NCI-H82 treated with DMSO at 0.1 percent for 48 hours (cell line): ENCODE measurements around the gene SCFD1.

ENCODE experiments used
- DNase-seq: peaks from one replicate; lab custom pipeline; 2025; ENCODE audit not compliant: unreplicated experiment; lab: John Stamatoyannopoulos, UW

The SCFD1 gene

DNA sequence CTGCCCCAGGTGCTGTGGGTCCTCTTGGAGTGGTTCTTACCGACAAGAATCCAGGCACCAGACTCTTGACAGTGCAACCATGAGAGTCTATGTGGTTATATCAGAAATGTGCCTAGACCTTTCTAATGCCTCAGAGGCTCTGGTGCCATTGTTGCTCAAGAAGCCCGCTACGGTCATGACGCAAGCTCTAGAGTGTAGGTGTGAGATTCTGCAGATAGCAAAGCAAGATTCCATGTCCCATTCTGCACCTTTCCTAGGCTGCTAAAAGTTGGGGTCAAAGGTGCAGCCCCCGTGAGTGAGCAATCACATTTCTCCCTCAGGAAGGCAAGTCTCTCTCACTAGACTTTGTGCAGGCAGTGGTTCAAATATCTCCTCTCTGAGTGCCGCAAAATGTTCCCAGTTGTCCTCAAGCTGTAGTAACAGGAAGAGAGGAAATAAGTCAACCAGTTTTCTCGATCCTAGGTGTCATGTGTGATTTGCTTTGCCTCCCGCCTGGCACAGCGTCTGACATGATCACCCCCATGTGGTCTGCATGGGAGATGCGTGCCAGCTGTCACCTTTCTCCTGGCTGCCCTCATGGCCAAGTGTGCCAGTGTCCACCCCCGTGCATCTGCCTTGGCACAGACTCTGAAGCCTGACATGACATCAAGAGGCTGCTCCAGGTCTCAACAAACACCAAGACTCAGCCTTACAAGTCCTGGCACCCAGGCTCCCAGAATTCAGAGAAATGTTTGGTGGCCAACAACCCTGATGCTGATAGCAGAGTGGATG is 129.7 kb downstream of the SCFD1 start:
- no peak for DNase-seq

DNA sequence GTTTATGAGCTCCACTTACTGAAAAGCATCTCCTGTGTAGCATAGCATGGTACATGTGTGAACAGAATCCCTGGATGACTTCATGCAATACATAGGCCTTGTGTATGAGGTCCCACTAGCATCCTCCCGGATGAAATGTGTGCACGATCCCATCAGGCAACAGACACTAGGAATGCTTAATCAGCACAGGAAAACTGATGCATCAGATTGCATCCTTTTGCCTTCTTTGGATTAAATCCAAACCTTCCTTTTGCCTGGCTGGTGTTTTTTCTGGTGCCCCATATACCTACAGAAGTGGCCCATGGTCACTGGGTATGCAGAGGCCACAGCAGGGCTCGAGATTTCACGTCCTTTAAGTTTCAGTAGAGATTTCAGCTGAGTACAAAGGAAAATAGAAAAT is 131.3 kb downstream of the SCFD1 start:
- no peak for DNase-seq

DNA sequence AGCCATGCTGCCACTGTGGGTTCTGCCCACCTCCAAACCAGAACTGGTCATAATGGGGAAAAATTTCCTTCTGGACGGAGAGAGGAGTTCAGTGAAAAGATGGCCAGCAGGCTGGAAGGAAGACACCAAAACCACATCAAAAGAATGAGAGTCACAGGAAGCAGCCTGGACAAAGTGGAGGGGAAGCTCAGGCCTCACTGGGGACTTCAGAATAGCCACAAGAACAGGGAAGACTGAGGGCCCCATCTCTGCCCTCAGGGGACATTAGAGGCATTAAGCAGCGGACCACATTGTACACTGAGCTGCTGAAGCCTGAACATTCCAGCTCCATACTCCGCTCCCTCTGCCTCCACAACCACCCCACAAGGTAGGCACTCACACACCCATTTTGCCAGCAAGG is 132.7 kb downstream of the SCFD1 start:
- DNase-seq = no peak

- DNase-seq = no peak
Measured at GRCh38 chr14:30756594-30756993, 134.5 kb downstream of the SCFD1 start.

- DNase-seq = no peak
Measured at GRCh38 chr14:30757082-30757481, 135.0 kb downstream of the SCFD1 start.

GRCh38 chr14:30759172-30760125 is 137.3 kb downstream of the SCFD1 start:
- no peak for DNase-seq

GRCh38 chr14:30763891-30764290 is 141.8 kb downstream of the SCFD1 start:
- DNase-seq = no peak

DNA sequence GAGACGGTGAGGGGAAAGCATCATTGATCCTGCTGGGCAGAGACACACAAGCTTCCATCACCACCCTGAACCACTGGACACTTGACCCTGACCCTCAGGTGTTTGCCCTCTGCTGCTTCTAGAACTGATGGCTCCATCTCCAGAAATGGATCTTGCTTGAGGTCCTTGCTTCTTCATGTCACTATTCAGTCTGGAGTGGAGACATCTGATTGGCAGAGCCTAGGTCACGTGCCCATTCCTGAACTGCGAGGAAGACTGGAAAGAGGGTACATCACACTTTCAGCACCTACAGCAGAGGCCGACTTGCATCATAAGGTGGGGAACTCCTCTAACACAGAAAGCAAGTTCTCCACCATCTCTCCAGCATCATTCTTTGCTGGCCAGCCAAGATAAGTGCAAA is 145.5 kb downstream of the SCFD1 start:
- DNase-seq = no peak

GRCh38 chr14:30768791-30769190 is 146.7 kb downstream of the SCFD1 start:
- no peak for DNase-seq

- DNase-seq = no peak
Measured at GRCh38 chr14:30770376-30770775, 148.3 kb downstream of the SCFD1 start.

DNA sequence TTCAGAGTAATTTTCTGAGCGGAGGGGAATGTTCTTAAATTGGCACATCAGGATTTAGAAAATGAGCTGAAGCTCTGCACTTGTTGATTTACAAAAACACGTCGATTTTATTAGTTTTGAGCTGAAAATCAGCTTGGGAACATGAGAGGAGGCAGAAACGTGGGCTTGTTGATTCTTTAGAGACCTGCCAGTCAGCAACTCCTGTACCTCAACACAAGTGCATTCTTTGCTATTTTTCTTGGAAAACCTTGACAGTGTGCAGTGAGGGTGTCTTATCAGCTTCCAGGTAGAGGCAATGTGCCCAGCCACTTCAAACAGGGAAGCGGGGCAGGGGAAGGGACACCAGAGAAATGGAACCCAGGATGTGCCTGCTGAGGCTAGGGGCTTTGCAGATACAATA is 149.5 kb downstream of the SCFD1 start:
- DNase-seq = no peak

- no peak for DNase-seq
Measured at GRCh38 chr14:30779210-30779609, 157.1 kb downstream of the SCFD1 start.
